Muscle layer of colon (tissue), 2 donors: Measurements from ENCODE around the gene APOBEC3C.
A peak's percentile ranks its signal among the peaks of the same experiment; 100 is the strongest.

Source experiments
- H3K27ac ChIP-seq: one replicate; pipeline ENCODE4 v1.7.0; 2013; ENCODE audit warnings: low read depth, mild to moderate bottlenecking, low read length, moderate library complexity
- H3K27me3 ChIP-seq, 2 donors: one replicate each; pipeline ENCODE4 v1.7.0; 2013; ENCODE audit warnings: low read length in 2 of 2, mild to moderate bottlenecking in 2 of 2; ENCODE audit not compliant: insufficient read depth in 2 of 2, control insufficient read depth in 1 of 2
- H3K36me3 ChIP-seq: one replicate; pipeline ENCODE4 v1.7.0; 2013; ENCODE audit warnings: mild to moderate bottlenecking, low read length; ENCODE audit not compliant: insufficient read depth
- H3K4me1 ChIP-seq: one replicate; pipeline ENCODE4 v1.7.0; 2013; ENCODE audit warnings: mild to moderate bottlenecking, low read length; ENCODE audit not compliant: insufficient read depth
- H3K4me3 ChIP-seq, 2 donors: one replicate each; pipeline ENCODE4 v1.7.0; 2013; ENCODE audit warnings: low read length in 2 of 2, low read depth in 1 of 2, mild to moderate bottlenecking in 1 of 2, moderate library complexity in 1 of 2
- H3K9ac ChIP-seq: one replicate; pipeline ENCODE4 v1.7.0; 2013; ENCODE audit warnings: low read length
- H3K9me3 ChIP-seq: one replicate; pipeline ENCODE4 v1.7.0; 2013; ENCODE audit warnings: mild to moderate bottlenecking, low read length
- donor health status: abdominal sarcoma.
- donor health status: Adenocarcinoma of cecum.

Gene APOBEC3C

GRCh38 chr22:39013942-39014722, at the start of gene APOBEC3C:
Gene APOBEC3C (plus strand): TSS chr22:39014257. CDS start chr22:39014363, 106 bp downstream.
- Histone ChIP-seq H3K27ac (peak within 1 kb of the TSS; percentile 74), H3K9ac (peak within 1 kb of the TSS; percentile 58), H3K4me3 (peak within 1 kb of the TSS; percentile 52 to 65), H3K9me3 (no peaks in the 10 kb centered on the region), H3K4me1 (peaks cover 10% of the 10 kb centered on the region), H3K27me3 (no peaks in the 10 kb centered on the region), H3K36me3 (no peaks in the 10 kb centered on the region)

GRCh38 chr22:38964306-38964705, 49.8 kb upstream of the APOBEC3C start:
- no peaks in the 10 kb centered on the region for H3K27me3 ChIP-seq
- no peak overlapping the region for H3K4me3 ChIP-seq
- no peaks in the 10 kb centered on the region for H3K9me3 ChIP-seq
- H3K36me3 ChIP-seq, result no peaks in the 10 kb centered on the region
- H3K4me1 ChIP-seq, result no peaks in the 10 kb centered on the region
- H3K27ac ChIP-seq, result no peak overlapping the region
- no peak overlapping the region for H3K9ac ChIP-seq

GRCh38 chr22:38964989-38965388, 49.1 kb upstream of the APOBEC3C start:
- no peak overlapping the region for H3K27ac ChIP-seq
- no peaks in the 10 kb centered on the region for H3K36me3 ChIP-seq

GRCh38 chr22:38965614-38966379, 48.3 kb upstream of the APOBEC3C start:
- Histone ChIP-seq H3K27me3 (no peaks in the 10 kb centered on the region), H3K4me1 (no peaks in the 10 kb centered on the region), H3K36me3 (no peaks in the 10 kb centered on the region), H3K4me3 (no peak overlapping the region), H3K9ac (no peak overlapping the region), H3K27ac (no peak overlapping the region), H3K9me3 (no peaks in the 10 kb centered on the region)

More at GRCh38 chr22:38964989-38965388, 49.1 kb upstream of the APOBEC3C start:
- no peaks in the 10 kb centered on the region for H3K27me3 ChIP-seq
- H3K4me1 ChIP-seq, result no peaks in the 10 kb centered on the region
- H3K4me3 ChIP-seq, result no peak overlapping the region
- no peaks in the 10 kb centered on the region for H3K9me3 ChIP-seq
- H3K9ac ChIP-seq, result no peak overlapping the region

- H3K4me3 ChIP-seq, result no peak overlapping the region
- H3K4me1 ChIP-seq, result no peaks in the 10 kb centered on the region
- H3K27ac ChIP-seq, result no peak overlapping the region
- no peaks in the 10 kb centered on the region for H3K36me3 ChIP-seq
- no peaks in the 10 kb centered on the region for H3K9me3 ChIP-seq
- no peaks in the 10 kb centered on the region for H3K27me3 ChIP-seq
- no peak overlapping the region for H3K9ac ChIP-seq
These were observed 47.7 kb upstream of the APOBEC3C start for GRCh38 chr22:38966380-38966702.

- Histone ChIP-seq H3K4me1 (no peaks in the 10 kb centered on the region), H3K36me3 (no peaks in the 10 kb centered on the region), H3K9ac (no peak overlapping the region), H3K27me3 (no peaks in the 10 kb centered on the region), H3K27ac (no peak overlapping the region), H3K4me3 (no peak overlapping the region), H3K9me3 (no peaks in the 10 kb centered on the region)
These were observed 47.1 kb upstream of the APOBEC3C start for GRCh38 chr22:38966942-38967341.

GRCh38 chr22:38967451-38968450, 46.3 kb upstream of the APOBEC3C start:
- H3K9ac ChIP-seq, result no peak overlapping the region

GRCh38 chr22:38968801-38969200, 45.3 kb upstream of the APOBEC3C start:
- Histone ChIP-seq H3K9ac (no peak overlapping the region), H3K4me3 (no peak overlapping the region), H3K36me3 (no peaks in the 10 kb centered on the region), H3K27me3 (no peaks in the 10 kb centered on the region), H3K4me1 (no peaks in the 10 kb centered on the region), H3K9me3 (no peaks in the 10 kb centered on the region), H3K27ac (no peak overlapping the region)

More at GRCh38 chr22:38967451-38968450, 46.3 kb upstream of the APOBEC3C start:
- no peaks in the 10 kb centered on the region for H3K27me3 ChIP-seq
- no peaks in the 10 kb centered on the region for H3K36me3 ChIP-seq
- H3K4me3 ChIP-seq, result no peak overlapping the region
- H3K27ac ChIP-seq, result no peak overlapping the region
- no peaks in the 10 kb centered on the region for H3K4me1 ChIP-seq
- no peaks in the 10 kb centered on the region for H3K9me3 ChIP-seq

- H3K4me3 ChIP-seq, result no peak overlapping the region
- no peaks in the 10 kb centered on the region for H3K9me3 ChIP-seq
- no peak overlapping the region for H3K27ac ChIP-seq
- no peaks in the 10 kb centered on the region for H3K27me3 ChIP-seq
- H3K4me1 ChIP-seq, result no peaks in the 10 kb centered on the region
- no peak overlapping the region for H3K9ac ChIP-seq
- no peaks in the 10 kb centered on the region for H3K36me3 ChIP-seq
These were observed 43.5 kb upstream of the APOBEC3C start for GRCh38 chr22:38970551-38970950.

GRCh38 chr22:38971202-38971601, 42.9 kb upstream of the APOBEC3C start:
- H3K27me3 ChIP-seq, result no peaks in the 10 kb centered on the region
- H3K27ac ChIP-seq, result no peak overlapping the region
- no peak overlapping the region for H3K9ac ChIP-seq
- no peaks in the 10 kb centered on the region for H3K4me1 ChIP-seq
- H3K4me3 ChIP-seq, result no peak overlapping the region
- no peaks in the 10 kb centered on the region for H3K9me3 ChIP-seq
- H3K36me3 ChIP-seq, result no peaks in the 10 kb centered on the region

GRCh38 chr22:38971791-38972190, 42.3 kb upstream of the APOBEC3C start:
- no peak overlapping the region for H3K9ac ChIP-seq
- H3K27me3 ChIP-seq, result no peaks in the 10 kb centered on the region
- H3K4me3 ChIP-seq, result no peak overlapping the region
- H3K4me1 ChIP-seq, result no peaks in the 10 kb centered on the region
- H3K36me3 ChIP-seq, result no peaks in the 10 kb centered on the region
- no peak overlapping the region for H3K27ac ChIP-seq
- no peaks in the 10 kb centered on the region for H3K9me3 ChIP-seq
